H1 (cell line): ENCODE results near the gene HMX1. TPM values are rescaled to one million over a fixed set of nuclear protein-coding genes. Genes with fewer than 3 reads are reported as not detected.

ENCODE experiments used
- CTCF ChIA-PET: fragments of 300-600 bp; sonication (Branson Sonifier 250); formaldehyde crosslinking; loops from one replicate; lab custom pipeline; 2021; ENCODE audit not compliant: partially characterized antibody; lab: Charles Lee
- POLR2A ChIA-PET: fragments of 300-600 bp; sonication (Branson Sonifier 250); formaldehyde crosslinking; loops from one replicate; lab custom pipeline; 2021; ENCODE audit warnings: inconsistent platforms; ENCODE audit not compliant: partially characterized antibody; lab: Charles Lee
- DNase-seq, 2 experiments: peaks; one replicate each; pipeline versions ENCODE4 v3.0.0 to v3.0.0-alpha.2; 2010 to 2022; ENCODE audit warnings: low spot score in 2 of 2, low read depth in 1 of 2, mixed read lengths in 1 of 2
- FAIRE-seq: peaks from 2 replicates; lab custom pipeline; 2011; peaks lifted over from hg19 to GRCh38; lab: Jason Lieb, UNC
- H2AFZ ChIP-seq: 2 replicates; pipeline ENCODE4 v1.8.1; 2012; ENCODE audit warnings: low read length, inconsistent platforms
- H2AK5ac ChIP-seq: 2 replicates; pipeline ENCODE4 v1.6.1; 2013; ENCODE audit warnings: low read depth, low read length
- H2BK120ac ChIP-seq: replicated peaks from 2 replicates; pipeline ENCODE3; 2013; ENCODE audit warnings: low read depth, low read length, inconsistent platforms
- H2BK12ac ChIP-seq: 2 replicates; pipeline ENCODE4 v1.6.1; 2013; ENCODE audit warnings: low read depth, low read length
- H2BK15ac ChIP-seq: 2 replicates; pipeline ENCODE4 v1.6.1; 2013; ENCODE audit warnings: low read length
- H2BK20ac ChIP-seq: 2 replicates; pipeline ENCODE4 v1.6.1; 2013; ENCODE audit warnings: low read length
- H2BK5ac ChIP-seq: 2 replicates; pipeline ENCODE4 v1.6.1; 2013; ENCODE audit warnings: low read depth, low read length
- H3K14ac ChIP-seq: 2 replicates; pipeline ENCODE4 v1.6.1; 2013; ENCODE audit warnings: inconsistent platforms; ENCODE audit not compliant: insufficient read length
- H3K18ac ChIP-seq: 2 replicates; pipeline ENCODE4 v1.6.1; 2013; ENCODE audit warnings: low read length; ENCODE audit errors: extremely low read depth
- H3K23ac ChIP-seq: 2 replicates; pipeline ENCODE4 v1.6.1; 2013; ENCODE audit warnings: inconsistent platforms; ENCODE audit not compliant: insufficient read length
- H3K23me2 ChIP-seq: 2 replicates; pipeline ENCODE4 v1.6.1; 2013; ENCODE audit warnings: low read depth, low read length
- H3K27ac ChIP-seq: 2 replicates; pipeline ENCODE4 v1.6.1; 2011; ENCODE audit warnings: low read depth, low read length, inconsistent platforms
- H3K27me3 ChIP-seq, 4 experiments: replicated peaks in 1 of 4; 1 replicate in 1 of 4; 2 replicates in 3 of 4; pipeline versions ENCODE4 v1.6.1 to v1.8.1; 2011 to 2013; ENCODE audit warnings: low read length in 3 of 4, mild to moderate bottlenecking in 3 of 4, inconsistent platforms in 2 of 4, mixed read lengths in 2 of 4, moderate library complexity in 1 of 4; ENCODE audit not compliant: control insufficient read depth in 3 of 4, insufficient read depth in 3 of 4; ENCODE audit errors: extremely low read depth in 1 of 4
- H3K36me3 ChIP-seq, 4 experiments: 2 replicates each; pipeline versions ENCODE4 v1.6.1 to v1.8.1; 2011 to 2013; ENCODE audit warnings: mild to moderate bottlenecking in 4 of 4, low read length in 3 of 4, moderate library complexity in 2 of 4, control low read depth in 1 of 4, inconsistent platforms in 1 of 4; ENCODE audit not compliant: insufficient read depth in 4 of 4, control insufficient read depth in 2 of 4
- H3K4ac ChIP-seq: replicated peaks from 2 replicates; pipeline ENCODE3; 2013; ENCODE audit warnings: low read length, low read depth, mixed read lengths, inconsistent platforms; ENCODE audit not compliant: insufficient read length
- H3K4me1 ChIP-seq, 4 experiments: replicated peaks in 1 of 4; 1 replicate in 1 of 4; 2 replicates in 3 of 4; pipeline versions ENCODE4 v1.6.1 to v1.8.1; 2011 to 2013; ENCODE audit warnings: low read length in 3 of 4, inconsistent platforms in 2 of 4, mixed read lengths in 1 of 4; ENCODE audit not compliant: insufficient read depth in 4 of 4, control insufficient read depth in 3 of 4
- H3K4me2 ChIP-seq, 2 experiments: 2 replicates each; pipeline versions ENCODE4 v1.6.1 to v1.8.1; 2011 to 2013; ENCODE audit warnings: low read depth in 2 of 2, low read length in 2 of 2, control low read depth in 1 of 2, inconsistent platforms in 1 of 2, mild to moderate bottlenecking in 1 of 2; ENCODE audit not compliant: insufficient read depth in 1 of 2
- H3K4me3 ChIP-seq, 4 experiments: fragments of 200-600, 300-600 bp in 1 of 4; sonication (generic), shearing (Covaris generic), sonication (Bioruptor Twin) in 1 of 4; 2 replicates each; pipeline versions ENCODE4 v1.5.1 to v1.8.1; 2011 to 2016; ENCODE audit warnings: low read length in 4 of 4, low read depth in 3 of 4, control low read depth in 2 of 4, inconsistent platforms in 2 of 4, mild to moderate bottlenecking in 2 of 4, mixed read lengths in 1 of 4, moderate library complexity in 1 of 4; ENCODE audit not compliant: insufficient read depth in 2 of 4; ENCODE audit errors: extremely low read depth in 1 of 4
- H3K56ac ChIP-seq: replicated peaks from 2 replicates; pipeline ENCODE3; 2013; ENCODE audit warnings: low read depth, mild to moderate bottlenecking, mixed read lengths, low read length, inconsistent platforms; ENCODE audit not compliant: insufficient read length
- H3K79me1 ChIP-seq: 2 replicates; pipeline ENCODE4 v1.6.1; 2013; ENCODE audit warnings: low read depth, low read length, control low read depth
- H3K79me2 ChIP-seq, 2 experiments: 2 replicates each; pipeline versions ENCODE4 v1.6.1 to v1.8.1; 2012 to 2013; ENCODE audit warnings: low read length in 2 of 2, mild to moderate bottlenecking in 2 of 2, inconsistent platforms in 1 of 2; ENCODE audit not compliant: insufficient read depth in 2 of 2, control insufficient read depth in 1 of 2
- H3K9ac ChIP-seq, 4 experiments: replicated peaks in 1 of 4; 1 replicate in 1 of 4; 2 replicates in 3 of 4; pipeline versions ENCODE4 v1.6.1 to v1.8.1; 2011 to 2013; ENCODE audit warnings: low read depth in 3 of 4, low read length in 3 of 4, control low read depth in 2 of 4, mild to moderate bottlenecking in 2 of 4, moderate library complexity in 2 of 4, inconsistent platforms in 1 of 4; ENCODE audit errors: extremely low read depth in 1 of 4
- H3K9me3 ChIP-seq, 2 experiments: 2 replicates each; pipeline versions ENCODE4 v1.6.1 to v1.8.1; 2012 to 2013; ENCODE audit warnings: mild to moderate bottlenecking in 2 of 2, moderate library complexity in 2 of 2, control low read depth in 1 of 2, inconsistent platforms in 1 of 2, low read depth in 1 of 2, low read length in 1 of 2, mixed read lengths in 1 of 2; ENCODE audit not compliant: insufficient read depth in 2 of 2
- H4K20me1 ChIP-seq, 2 experiments: replicated peaks in 1 of 2; 2 replicates each; pipeline versions ENCODE3 to v1.8.1; 2011 to 2013; ENCODE audit warnings: inconsistent platforms in 2 of 2, low read length in 2 of 2, mild to moderate bottlenecking in 1 of 2; ENCODE audit not compliant: insufficient read depth in 2 of 2, control insufficient read depth in 1 of 2
- H4K5ac ChIP-seq: 2 replicates; pipeline ENCODE4 v1.6.1; 2013; ENCODE audit warnings: low read length, low read depth, mixed read lengths, inconsistent platforms; ENCODE audit not compliant: insufficient read length
- H4K8ac ChIP-seq: 2 replicates; pipeline ENCODE4 v1.8.0; 2013; ENCODE audit warnings: mild to moderate bottlenecking, moderate library complexity, low read length, inconsistent platforms; ENCODE audit not compliant: insufficient read depth; ENCODE audit errors: extremely low read depth
- H4K91ac ChIP-seq: replicated peaks from 2 replicates; pipeline ENCODE3; 2013; ENCODE audit warnings: low read length, mixed read lengths, inconsistent platforms; ENCODE audit not compliant: insufficient read length
- POLR2AphosphoS5 ChIP-seq: IDR thresholded peaks from 2 replicates; pipeline ENCODE4 v1.6.1; 2011; ENCODE audit warnings: low read depth, low read length
- SP1 ChIP-seq: IDR thresholded peaks from 2 replicates; pipeline ENCODE4 v1.6.1; 2011; ENCODE audit warnings: low read depth, low read length
- WGBS, 2 experiments: shearing (Covaris generic) in 1 of 2; methylation state at CpG; one replicate each; pipeline versions ENCODE4 v1.1.6 to v1.1.7; 2013 to 2015; ENCODE audit warnings: low lambda C conversion rate in 2 of 2, mixed read lengths in 2 of 2, inconsistent platforms in 1 of 2, low coverage in 1 of 2, missing lambda C conversion rate in 1 of 2; ENCODE audit not compliant: insufficient replicate concordance in 2 of 2, insufficient coverage in 1 of 2, insufficient read length in 1 of 2; ENCODE audit errors: extremely low coverage in 1 of 2, missing lambda C conversion rate in 1 of 2; 5-methylcytosine and 5-hydroxymethylcytosine counted together
- polyA plus RNA-seq, 7 experiments: library from polyadenylated mRNA; depleted of rRNA in 3 of 7; stranded (reverse) in 5 of 7; unstranded in 2 of 7; fragments of >200 nt in 5 of 7; fragments of 200-250 nt in 2 of 7; gene quantifications; 1 replicate in 5 of 7; 2 replicates in 1 of 7; 4 replicates in 1 of 7; pipeline versions ENCODE4 v1.2.1 to v1.2.3, GENCODE V29; 2011 to 2013; ENCODE audit warnings: missing spikeins in 2 of 7, mixed read lengths in 2 of 7
- total RNA-seq: library from RNA; stranded (reverse); fragmentation: NEBNext Ultra II Directional; extraction: Animal tissue kit (Norgen Biotek cat#: 25700); gene quantifications from 2 replicates; pipeline ENCODE4 v1.2.1, GENCODE V29; 2021

The HMX1 gene
- total and polyA plus RNA-seq, 2 of the 8 experiments (the other 6 are each of a cell fraction or from before 2014, with no cell fraction given): 0.26 TPM; not detected in 1

GRCh38 chr4:8915201-8916200 lies 43.9 kb upstream of the HMX1 start:
- no peaks in the 10 kb centered on the region for H3K4me1 ChIP-seq
- 0 out of 2 replicates have a peak overlapping the region, but pooled peaks have one; percentile 14 for H4K8ac ChIP-seq
- 85% methylated on average over 24 of the region's 27 CpGs; no CpG with 5 or more reads in 1 of the 2 experiments for WGBS, 2 experiments
- no peak overlapping the region for H2BK20ac ChIP-seq
- no peak overlapping the region for H2BK120ac ChIP-seq
- FAIRE-seq (no peak), DNase-seq (peak in 1 of 2 experiments; percentile 42)
- no peak overlapping the region for H3K14ac ChIP-seq
- no peaks in the 10 kb centered on the region for H3K79me2 ChIP-seq
- no peaks in the 10 kb centered on the region for H3K23me2 ChIP-seq
- H3K4me2 ChIP-seq: no peak overlapping the region
- peaks cover 0 to 7% of the 10 kb centered on the region in 2 experiments; a peak in 1 of 4 replicates for H3K9me3 ChIP-seq
- H2AK5ac ChIP-seq: no peak overlapping the region
- no peak overlapping the region for H3K4me3 ChIP-seq
- no peak overlapping the region for H4K91ac ChIP-seq
- no peak overlapping the region for H3K27ac ChIP-seq
- H3K4ac ChIP-seq: no peak overlapping the region
- H2BK5ac ChIP-seq: no peak overlapping the region
- no peak overlapping the region for H3K56ac ChIP-seq
- H2BK15ac ChIP-seq: no peak overlapping the region
- H3K9ac ChIP-seq: no peak overlapping the region
- no peaks in the 10 kb centered on the region for H4K20me1 ChIP-seq
- H3K36me3 ChIP-seq: no peaks in the 10 kb centered on the region
- H3K27me3 ChIP-seq: peaks cover 0 to 13% (median 5%) of the 10 kb centered on the region in 4 experiments; a peak in 2 of 7 replicates
- H2AFZ ChIP-seq: no peak overlapping the region
- ChIA-PET CTCF (interaction anchor here (0.5 to 1.9 kb wide), 9 partner anchors 10 to 262 kb away, joined by 3 to 6 read pairs (median 3); no protein-coding TSS in a partner anchor), POLR2A (interaction anchor here (0.7 kb wide), 1 partner anchor 27 kb away, joined by 3 read pairs; no protein-coding TSS in a partner anchor)
- TF ChIP-seq SP1: no peak
- no peak for TF ChIP-seq POLR2AphosphoS5
- no peak overlapping the region for H3K18ac ChIP-seq
- no peak overlapping the region for H4K5ac ChIP-seq
- no peaks in the 10 kb centered on the region for H3K79me1 ChIP-seq
- 0 out of 2 replicates have a peak overlapping the region, but pooled peaks have one; percentile 17 for H2BK12ac ChIP-seq
- no peak overlapping the region for H3K23ac ChIP-seq
